Measurements from ENCODE around the gene ACTMAP. TPM values are rescaled to one million over a fixed set of nuclear protein-coding genes. Genes with fewer than 3 reads are reported as not detected.

ACTMAP gene
- total and polyA plus RNA-seq, 2 experiments from 2014 or later = 3.2 to 14.8 TPM

- TF ChIP-seq EZH2 (IDR thresholded peaks at IDR 0.05; ENCODE audit: borderline replicate concordance) (no peak), CTCF (IDR thresholded peaks at IDR 0.05; ENCODE audit: poor library complexity) (no peak)
- H3K4me3 ChIP-seq = peak overlapping the region; percentile 84
- H4K20me1 ChIP-seq (ENCODE audit: insufficient read depth, poor library complexity, severe bottlenecking) = peaks cover 29% of the 10 kb centered on the region
- no peak overlapping the region for H2AFZ ChIP-seq
- no peaks in the 10 kb centered on the region for H3K36me3 ChIP-seq (replicated peaks; ENCODE audit: insufficient read depth, low read depth)
- H3K9me2 ChIP-seq (replicated peaks; ENCODE audit: insufficient read depth) = no peaks in the 10 kb centered on the region
- H3K79me2 ChIP-seq = peaks cover 62% of the 10 kb centered on the region
- peak overlapping the region; percentile 100 for H3K27ac ChIP-seq
- no peaks in the 10 kb centered on the region for H3K27me3 ChIP-seq
- no peaks in the 10 kb centered on the region for H3K9me3 ChIP-seq (ENCODE audit: low read depth)
- H3K4me1 ChIP-seq (ENCODE audit: insufficient read depth) = peaks cover 27% of the 10 kb centered on the region
- no peak for DNase-seq (ENCODE audit: low spot score)
- H3K4me2 ChIP-seq = peak overlapping the region; percentile 85
- WGBS (ENCODE audit: low lambda C conversion rate, missing lambda C conversion rate) = 0% methylated on average over 11 of the region's 20 CpGs
These were observed 32.9 kb downstream of the ACTMAP start for GRCh38 chr19:40717325-40717879.

GRCh38 chr19:40716482-40717324, 33.6 kb downstream of the ACTMAP start, which contains the start of the genes COQ8B and ITPKC:
Gene COQ8B, minus strand, starts transcription at chr19:40716886. Its CDS starts 2,254 bp downstream, at chr19:40714632.
Gene ITPKC, plus strand, starts transcription at chr19:40717112. Its CDS starts 24 bp downstream, at chr19:40717136.
- Histone ChIP-seq H3K4me1 (ENCODE audit: insufficient read depth) (peaks cover 23% of the 10 kb centered on the region), H4K20me1 (ENCODE audit: insufficient read depth, poor library complexity, severe bottlenecking) (peaks cover 23% of the 10 kb centered on the region), H3K79me2 (peaks cover 55% of the 10 kb centered on the region), H3K4me2 (peak within 1 kb of the TSS; percentile 85), H3K27me3 (no peaks in the 10 kb centered on the region), H2AFZ (no peak within 1 kb of the TSS), H3K9me2 (replicated peaks; ENCODE audit: insufficient read depth) (no peaks in the 10 kb centered on the region), H3K9me3 (ENCODE audit: low read depth) (no peaks in the 10 kb centered on the region), H3K36me3 (replicated peaks; ENCODE audit: insufficient read depth, low read depth) (no peaks in the 10 kb centered on the region), H3K27ac (peak within 1 kb of the TSS; percentile 100), H3K4me3 (peak within 1 kb of the TSS; percentile 84)
- DNase-seq (ENCODE audit: low spot score) = peak; percentile 100
- under 1% methylated on average over 48 of the region's 76 CpGs for WGBS (ENCODE audit: low lambda C conversion rate, missing lambda C conversion rate)
- TF ChIP-seq CTCF (IDR thresholded peaks at IDR 0.05; ENCODE audit: poor library complexity) = peak; percentile 1
- TF ChIP-seq EZH2phosphoT487 (IDR thresholded peaks at IDR 0.05; ENCODE audit: low read depth, severe bottlenecking, unreplicated experiment) = no peak
- TF ChIP-seq EZH2 (IDR thresholded peaks at IDR 0.05; ENCODE audit: borderline replicate concordance) = no peak

GRCh38 chr19:40716031-40716481, 34.2 kb downstream of the ACTMAP start:
- H2AFZ ChIP-seq = no peak overlapping the region
- peak overlapping the region; percentile 100 for H3K27ac ChIP-seq
- peaks cover 49% of the 10 kb centered on the region for H3K79me2 ChIP-seq
- H3K4me2 ChIP-seq = peak overlapping the region; percentile 85
- H3K9me2 ChIP-seq (replicated peaks; ENCODE audit: insufficient read depth) = no peaks in the 10 kb centered on the region
- H3K4me3 ChIP-seq = peak overlapping the region; percentile 47
- H3K36me3 ChIP-seq (replicated peaks; ENCODE audit: insufficient read depth, low read depth) = no peaks in the 10 kb centered on the region
- TF ChIP-seq EZH2 (IDR thresholded peaks at IDR 0.05; ENCODE audit: borderline replicate concordance) (no peak), EZH2phosphoT487 (IDR thresholded peaks at IDR 0.05; ENCODE audit: low read depth, severe bottlenecking, unreplicated experiment) (no peak), CTCF (IDR thresholded peaks at IDR 0.05; ENCODE audit: poor library complexity) (no peak)
- DNase-seq (ENCODE audit: low spot score) = no peak
- 6% methylated on average over 8 of the region's 8 CpGs for WGBS (ENCODE audit: low lambda C conversion rate, missing lambda C conversion rate)
- H4K20me1 ChIP-seq (ENCODE audit: insufficient read depth, poor library complexity, severe bottlenecking) = peaks cover 17% of the 10 kb centered on the region
- H3K27me3 ChIP-seq = no peaks in the 10 kb centered on the region
- H3K4me1 ChIP-seq (ENCODE audit: insufficient read depth) = peaks cover 19% of the 10 kb centered on the region
- H3K9me3 ChIP-seq (ENCODE audit: low read depth) = no peaks in the 10 kb centered on the region
